Measurements from ENCODE around the gene FAM168B. TPM values are rescaled to one million over a fixed set of nuclear protein-coding genes. Genes with fewer than 3 reads are reported as not detected.

The FAM168B gene
- total RNA-seq, 1 donor from 2014 or later: 111 TPM

DNA sequence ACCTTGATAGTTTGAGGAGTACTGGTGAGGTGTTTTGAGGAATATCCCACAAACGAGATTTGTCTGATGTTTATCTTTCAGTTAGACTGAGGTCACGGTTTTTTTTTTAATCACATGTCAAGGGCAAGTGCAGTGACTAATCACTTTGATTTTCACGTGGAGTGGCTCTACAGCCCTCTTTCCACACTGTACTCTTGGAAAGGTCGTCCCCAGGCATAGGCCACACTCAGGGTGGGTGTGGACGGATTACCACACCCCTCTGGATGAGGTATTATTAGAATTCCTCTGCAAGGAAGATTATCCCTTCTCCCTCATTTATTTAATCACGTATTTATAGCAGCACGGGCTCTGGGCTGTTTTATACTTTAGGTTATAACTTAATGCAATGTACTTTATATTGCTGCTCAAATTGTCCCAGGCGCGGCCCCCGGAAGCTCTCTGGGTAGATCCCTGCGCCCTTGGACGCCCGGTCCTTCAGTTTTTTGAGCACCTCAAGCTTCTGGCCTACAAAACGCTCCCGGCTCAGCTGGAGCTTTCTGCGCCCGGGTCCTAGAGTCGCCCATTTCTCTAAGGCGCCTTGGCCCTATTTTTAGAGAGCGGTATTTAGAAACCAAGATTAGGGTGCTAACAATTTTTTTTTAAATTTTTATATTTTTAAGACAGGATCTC lies 11.4 kb upstream of the FAM168B start:
- no peak for DNase-seq (ENCODE audit: extremely low spot score, unreplicated experiment)
- Mint-ChIP-seq H3K4me3 (ENCODE audit: unreplicated experiment) (peak overlapping the region; percentile 99), H3K27me3 (ENCODE audit: unreplicated experiment) (no peaks in the 10 kb centered on the region), H3K27ac (ENCODE audit: unreplicated experiment) (peak overlapping the region; percentile 97), H3K36me3 (ENCODE audit: unreplicated experiment) (peaks cover 6% of the 10 kb centered on the region), H3K4me1 (ENCODE audit: unreplicated experiment) (peaks cover 31% of the 10 kb centered on the region), H3K9me3 (ENCODE audit: unreplicated experiment) (no peaks in the 10 kb centered on the region)
- TF ChIP-seq, protein P1, sequence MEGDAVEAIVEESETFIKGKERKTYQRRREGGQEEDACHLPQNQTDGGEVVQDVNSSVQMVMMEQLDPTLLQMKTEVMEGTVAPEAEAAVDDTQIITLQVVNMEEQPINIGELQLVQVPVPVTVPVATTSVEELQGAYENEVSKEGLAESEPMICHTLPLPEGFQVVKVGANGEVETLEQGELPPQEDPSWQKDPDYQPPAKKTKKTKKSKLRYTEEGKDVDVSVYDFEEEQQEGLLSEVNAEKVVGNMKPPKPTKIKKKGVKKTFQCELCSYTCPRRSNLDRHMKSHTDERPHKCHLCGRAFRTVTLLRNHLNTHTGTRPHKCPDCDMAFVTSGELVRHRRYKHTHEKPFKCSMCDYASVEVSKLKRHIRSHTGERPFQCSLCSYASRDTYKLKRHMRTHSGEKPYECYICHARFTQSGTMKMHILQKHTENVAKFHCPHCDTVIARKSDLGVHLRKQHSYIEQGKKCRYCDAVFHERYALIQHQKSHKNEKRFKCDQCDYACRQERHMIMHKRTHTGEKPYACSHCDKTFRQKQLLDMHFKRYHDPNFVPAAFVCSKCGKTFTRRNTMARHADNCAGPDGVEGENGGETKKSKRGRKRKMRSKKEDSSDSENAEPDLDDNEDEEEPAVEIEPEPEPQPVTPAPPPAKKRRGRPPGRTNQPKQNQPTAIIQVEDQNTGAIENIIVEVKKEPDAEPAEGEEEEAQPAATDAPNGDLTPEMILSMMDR (IDR thresholded peaks at IDR 0.05): no peak

DNA sequence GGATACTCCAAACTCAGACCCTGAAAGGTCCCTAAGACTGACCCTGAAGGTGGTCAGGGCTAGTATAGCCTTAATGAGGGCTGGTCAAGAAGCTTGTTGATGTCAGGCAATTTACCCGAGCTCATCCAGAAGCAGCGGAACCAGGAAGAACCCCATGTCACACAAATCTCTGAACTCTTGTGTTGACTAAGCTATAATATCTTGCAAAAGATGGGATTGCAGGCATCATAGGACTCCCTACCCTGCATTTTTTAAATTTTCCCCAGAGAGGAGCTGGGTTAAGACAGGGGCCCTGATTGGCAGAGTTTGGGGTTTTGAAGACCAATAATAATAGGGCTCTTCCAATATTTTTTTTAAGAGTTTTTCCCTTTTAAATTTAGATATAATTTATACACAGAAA lies 9.9 kb upstream of the FAM168B start:
- Mint-ChIP-seq H3K27me3 (ENCODE audit: unreplicated experiment) (no peaks in the 10 kb centered on the region), H3K36me3 (ENCODE audit: unreplicated experiment) (peaks cover 2% of the 10 kb centered on the region), H3K4me1 (ENCODE audit: unreplicated experiment) (peaks cover 28% of the 10 kb centered on the region), H3K9me3 (ENCODE audit: unreplicated experiment) (no peaks in the 10 kb centered on the region), H3K4me3 (ENCODE audit: unreplicated experiment) (no peak overlapping the region), H3K27ac (ENCODE audit: unreplicated experiment) (no peak overlapping the region)
- DNase-seq (ENCODE audit: extremely low spot score, unreplicated experiment): no peak
- TF ChIP-seq, protein P1 (IDR thresholded peaks at IDR 0.05): no peak

DNA sequence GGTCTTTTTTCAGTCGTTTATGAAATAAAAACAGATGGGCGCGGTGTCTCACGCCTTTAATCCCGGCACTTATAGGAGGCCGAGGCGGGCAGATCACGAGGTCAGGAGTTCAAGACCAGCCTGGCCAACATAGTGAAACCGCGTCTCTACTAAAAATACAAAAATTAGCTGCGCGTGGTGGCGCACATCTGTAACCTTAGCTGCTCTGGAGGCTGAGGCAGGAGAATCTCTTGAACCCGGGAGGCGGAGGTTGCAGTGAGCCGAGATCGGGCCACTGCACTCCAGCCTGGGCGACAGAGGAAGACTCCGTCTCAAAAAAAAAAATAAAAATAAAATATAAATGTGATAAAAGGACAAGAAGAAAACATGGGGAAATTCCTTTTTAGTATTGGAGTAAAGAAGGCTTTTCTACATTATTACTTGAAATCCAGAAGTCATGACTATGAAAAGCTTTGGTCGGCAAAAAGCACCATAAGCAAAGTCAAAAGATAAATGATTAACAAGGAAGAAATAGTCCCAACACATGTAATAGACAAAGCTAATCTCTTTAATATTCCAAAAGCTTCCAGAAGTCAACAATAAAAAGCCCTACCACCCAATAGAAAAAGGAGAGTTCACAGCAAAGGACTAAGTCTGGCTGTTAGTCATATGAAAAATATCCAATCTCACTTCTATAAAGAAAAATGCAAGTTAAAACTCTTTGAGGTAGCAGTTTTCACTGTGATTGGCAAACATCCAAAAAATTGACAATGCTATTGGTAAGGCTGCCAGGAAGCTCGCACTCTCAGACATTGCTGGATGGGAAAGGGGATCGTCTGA lies 1.4 kb upstream of the FAM168B start:
- H3K4me1 Mint-ChIP-seq (ENCODE audit: unreplicated experiment): peaks cover 18% of the 10 kb centered on the region
- no peaks in the 10 kb centered on the region for H3K9me3 Mint-ChIP-seq (ENCODE audit: unreplicated experiment)
- no peak for DNase-seq (ENCODE audit: extremely low spot score, unreplicated experiment)
- H3K27ac Mint-ChIP-seq (ENCODE audit: unreplicated experiment): peak overlapping the region; percentile 94
- H3K27me3 Mint-ChIP-seq (ENCODE audit: unreplicated experiment): no peaks in the 10 kb centered on the region
- H3K4me3 Mint-ChIP-seq (ENCODE audit: unreplicated experiment): peak overlapping the region; percentile 91
- TF ChIP-seq, protein P1 (IDR thresholded peaks at IDR 0.05): no peak
- H3K36me3 Mint-ChIP-seq (ENCODE audit: unreplicated experiment): peaks cover 3% of the 10 kb centered on the region

DNA sequence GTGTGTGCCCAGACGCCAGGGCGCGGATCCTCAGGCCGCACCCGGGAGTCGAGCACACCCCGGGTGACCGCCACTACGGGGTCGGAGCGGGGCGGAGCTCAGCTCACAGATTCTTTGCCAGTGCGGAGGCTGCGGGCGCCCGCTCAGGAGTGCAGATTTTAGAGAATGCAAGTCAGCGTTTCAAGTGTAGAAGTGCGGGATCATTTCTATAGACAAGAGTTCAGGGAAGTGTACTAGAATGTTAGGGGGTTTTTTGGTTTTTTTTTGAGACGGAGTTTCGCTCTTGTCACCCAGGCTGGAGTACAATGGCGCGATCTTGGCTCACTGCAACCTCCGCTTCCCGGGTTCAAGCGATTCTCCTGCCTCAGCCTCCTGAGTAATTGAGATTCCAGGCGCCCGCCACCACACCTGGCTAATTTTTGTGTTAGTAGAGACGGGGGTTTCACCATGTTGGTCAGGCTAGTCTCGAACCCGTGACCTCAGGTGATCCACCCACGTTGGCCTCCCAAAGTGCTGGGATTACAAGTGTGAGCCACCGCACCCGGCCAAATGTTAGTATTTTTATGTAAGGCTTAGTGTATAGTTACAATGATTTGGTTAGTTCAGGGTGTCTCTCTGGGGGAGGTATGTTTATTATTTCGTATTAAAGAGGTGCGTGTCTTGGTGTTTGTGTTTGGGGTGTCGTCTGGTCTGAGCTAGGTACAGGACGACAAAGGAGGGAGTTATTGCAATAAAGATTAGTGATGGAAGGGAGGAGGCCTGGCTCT lies 619 bp upstream of the FAM168B start:
- no peaks in the 10 kb centered on the region for H3K9me3 Mint-ChIP-seq (ENCODE audit: unreplicated experiment)
- no peaks in the 10 kb centered on the region for H3K27me3 Mint-ChIP-seq (ENCODE audit: unreplicated experiment)
- DNase-seq (ENCODE audit: extremely low spot score, unreplicated experiment): no peak
- H3K27ac Mint-ChIP-seq (ENCODE audit: unreplicated experiment): peak overlapping the region; percentile 94
- H3K4me1 Mint-ChIP-seq (ENCODE audit: unreplicated experiment): peaks cover 21% of the 10 kb centered on the region
- TF ChIP-seq, protein P1 (IDR thresholded peaks at IDR 0.05): no peak
- H3K4me3 Mint-ChIP-seq (ENCODE audit: unreplicated experiment): peak overlapping the region; percentile 91
- peaks cover 3% of the 10 kb centered on the region for H3K36me3 Mint-ChIP-seq (ENCODE audit: unreplicated experiment)

Measured in osteocyte (in vitro differentiated cells).